GM06990 (cell line): Measurements from ENCODE around the gene HDAC5.

ENCODE experiments used
- DNase-seq: peaks from one replicate; pipeline ENCODE4 v3.0.0-alpha.2; 2011; ENCODE audit not compliant: insufficient read length; ENCODE audit errors: extremely low read depth
- H3K27me3 ChIP-seq: replicated peaks from 2 replicates; pipeline ENCODE4 v1.6.0; 2011; ENCODE audit warnings: low read length; ENCODE audit not compliant: control insufficient read depth, insufficient read depth
- H3K36me3 ChIP-seq: 2 replicates; pipeline ENCODE4 v1.5.1; 2011; ENCODE audit warnings: low read length; ENCODE audit not compliant: control insufficient read depth, insufficient read depth
- H3K4me3 ChIP-seq: replicated peaks from 2 replicates; pipeline ENCODE4 v1.5.1; 2011; ENCODE audit warnings: low read depth, mild to moderate bottlenecking, control low read depth, low read length
- TF ChIP-seq, protein P1 (sequence below): IDR thresholded peaks from 2 replicates; pipeline ENCODE4 v1.5.1; 2011; ENCODE audit warnings: low read length, control low read depth, mild to moderate bottlenecking, inconsistent platforms; ENCODE audit not compliant: insufficient read depth, poor library complexity, severe bottlenecking

HDAC5 gene

DNA sequence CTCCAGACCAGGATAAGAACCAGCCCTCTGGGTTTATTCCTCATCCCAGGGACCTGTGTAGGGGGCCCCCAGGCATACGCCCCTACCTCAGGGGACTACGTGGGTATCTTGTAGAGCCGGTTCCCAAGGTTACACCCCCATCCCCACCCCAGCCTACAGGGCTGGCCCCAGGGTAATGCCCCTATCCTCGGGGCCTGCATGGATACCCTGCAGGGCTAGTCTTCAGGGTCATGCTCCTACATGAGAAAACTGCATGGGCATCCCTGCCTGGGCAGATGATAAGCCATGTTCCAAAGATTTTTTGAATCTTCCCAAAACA is 14.2 kb downstream of the HDAC5 start:
- no peak for DNase-seq
- H3K36me3 ChIP-seq = peaks cover 2% of the 10 kb centered on the region
- TF ChIP-seq, protein P1, sequence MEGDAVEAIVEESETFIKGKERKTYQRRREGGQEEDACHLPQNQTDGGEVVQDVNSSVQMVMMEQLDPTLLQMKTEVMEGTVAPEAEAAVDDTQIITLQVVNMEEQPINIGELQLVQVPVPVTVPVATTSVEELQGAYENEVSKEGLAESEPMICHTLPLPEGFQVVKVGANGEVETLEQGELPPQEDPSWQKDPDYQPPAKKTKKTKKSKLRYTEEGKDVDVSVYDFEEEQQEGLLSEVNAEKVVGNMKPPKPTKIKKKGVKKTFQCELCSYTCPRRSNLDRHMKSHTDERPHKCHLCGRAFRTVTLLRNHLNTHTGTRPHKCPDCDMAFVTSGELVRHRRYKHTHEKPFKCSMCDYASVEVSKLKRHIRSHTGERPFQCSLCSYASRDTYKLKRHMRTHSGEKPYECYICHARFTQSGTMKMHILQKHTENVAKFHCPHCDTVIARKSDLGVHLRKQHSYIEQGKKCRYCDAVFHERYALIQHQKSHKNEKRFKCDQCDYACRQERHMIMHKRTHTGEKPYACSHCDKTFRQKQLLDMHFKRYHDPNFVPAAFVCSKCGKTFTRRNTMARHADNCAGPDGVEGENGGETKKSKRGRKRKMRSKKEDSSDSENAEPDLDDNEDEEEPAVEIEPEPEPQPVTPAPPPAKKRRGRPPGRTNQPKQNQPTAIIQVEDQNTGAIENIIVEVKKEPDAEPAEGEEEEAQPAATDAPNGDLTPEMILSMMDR = no peak
- H3K4me3 ChIP-seq = no peak overlapping the region
- no peaks in the 10 kb centered on the region for H3K27me3 ChIP-seq

- no peak overlapping the region for H3K4me3 ChIP-seq
- DNase-seq = no peak
- TF ChIP-seq, protein P1 = no peak
- peaks cover 2% of the 10 kb centered on the region for H3K36me3 ChIP-seq
- no peaks in the 10 kb centered on the region for H3K27me3 ChIP-seq
These were observed 14.8 kb downstream of the HDAC5 start for GRCh38 chr17:44108440-44109311.

GRCh38 chr17:44106801-44107200 is 16.6 kb downstream of the HDAC5 start:
- Histone ChIP-seq H3K36me3 (peaks cover 2% of the 10 kb centered on the region), H3K27me3 (no peaks in the 10 kb centered on the region), H3K4me3 (no peak overlapping the region)
- TF ChIP-seq, protein P1 = no peak
- no peak for DNase-seq

DNA sequence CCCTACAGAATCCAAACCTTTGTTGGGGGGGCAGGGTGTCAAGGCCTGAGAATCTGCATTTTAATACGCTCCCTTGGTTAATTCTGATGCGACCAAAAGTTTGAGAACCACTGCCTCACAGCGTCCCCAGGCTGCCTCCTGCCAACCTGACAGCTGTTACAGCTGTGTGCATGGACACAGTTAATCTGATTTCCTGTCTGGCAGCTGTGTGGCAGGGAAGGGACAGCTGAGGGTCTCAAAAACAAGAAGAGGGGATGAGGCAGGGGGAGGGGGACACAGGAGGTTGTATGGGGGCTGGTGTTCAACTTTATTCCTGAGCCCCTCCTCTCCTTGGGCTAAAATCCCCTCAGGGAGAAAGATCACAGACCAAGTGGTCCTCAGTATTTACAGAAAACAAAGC is 17.5 kb downstream of the HDAC5 start:
- peaks cover 2% of the 10 kb centered on the region for H3K36me3 ChIP-seq

DNA sequence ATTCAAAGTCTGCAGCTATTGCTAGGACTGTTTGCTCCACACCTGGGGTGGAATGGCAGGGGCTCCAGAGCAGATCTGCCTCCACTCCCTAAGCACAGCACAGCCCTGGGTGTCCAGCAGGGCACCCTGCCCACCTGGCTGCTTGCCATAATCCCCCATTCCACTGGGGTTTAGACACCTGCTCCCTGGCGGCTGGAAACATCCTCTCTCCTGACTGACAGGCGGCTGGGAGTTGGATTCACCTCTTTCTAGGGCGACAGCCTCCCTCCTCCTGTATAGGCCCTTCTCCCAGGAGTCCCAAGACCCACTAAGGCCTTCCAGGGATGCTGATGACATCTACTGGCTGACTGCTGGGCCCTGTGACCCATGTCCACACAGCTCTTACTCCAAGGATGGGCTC is 18.0 kb downstream of the HDAC5 start:
- no peak overlapping the region for H3K4me3 ChIP-seq
- TF ChIP-seq, protein P1 = no peak
- H3K36me3 ChIP-seq = peaks cover 2% of the 10 kb centered on the region
- no peak for DNase-seq
- H3K27me3 ChIP-seq = no peaks in the 10 kb centered on the region

More for the DNA sequence above, 17.5 kb downstream of the HDAC5 start:
- no peaks in the 10 kb centered on the region for H3K27me3 ChIP-seq
- TF ChIP-seq, protein P1 = no peak
- no peak for DNase-seq
- H3K4me3 ChIP-seq = no peak overlapping the region
